ENCODE results near the gene SRGAP1.
"Not testable (repeated sequence)": the region's sequence is repeated elsewhere in the genome, so short reads cannot be mapped to it uniquely, and the experiment has no call there.

The SRGAP1 gene

DNA sequence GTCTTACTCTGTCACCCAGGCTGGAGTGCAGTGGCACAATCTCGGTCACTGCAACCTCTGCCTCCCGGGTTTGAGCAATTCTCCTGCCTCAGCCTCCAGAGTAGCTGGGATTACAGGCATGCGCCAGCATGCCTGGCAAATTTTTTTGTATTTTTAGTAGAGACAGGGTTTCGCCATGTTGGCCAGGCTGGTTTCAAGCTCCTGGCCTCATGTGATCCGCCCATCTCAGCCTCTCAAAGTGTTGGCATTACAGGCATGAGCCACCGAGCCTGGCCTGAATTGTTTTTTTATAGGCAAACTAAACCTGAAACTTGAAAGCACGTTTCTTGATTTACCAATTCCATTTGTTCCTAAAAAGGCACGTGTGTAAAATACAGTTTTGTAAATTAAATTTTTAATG lies 173.6 kb downstream of the SRGAP1 start:
- not testable (repeated sequence) for DNase-seq

DNA sequence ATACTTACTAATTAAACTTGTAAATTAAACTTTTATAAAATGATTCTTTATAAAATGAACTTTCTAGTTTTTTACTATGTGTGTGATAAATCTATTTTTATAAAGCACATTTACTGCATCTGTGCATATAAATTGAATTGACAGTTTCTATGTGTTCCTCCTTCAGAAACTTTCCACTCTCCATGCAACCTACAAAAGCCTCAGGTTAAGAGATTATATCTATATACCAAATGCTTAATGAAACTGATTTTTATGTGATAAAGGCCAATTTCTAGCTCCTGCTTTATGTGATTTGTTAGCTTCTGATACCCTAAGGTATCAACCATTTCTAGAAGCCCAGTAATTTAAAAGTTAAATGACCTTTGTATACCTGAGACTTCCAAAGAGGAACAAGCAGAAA lies 174.0 kb downstream of the SRGAP1 start:
- DNase-seq, result no peak

DNA sequence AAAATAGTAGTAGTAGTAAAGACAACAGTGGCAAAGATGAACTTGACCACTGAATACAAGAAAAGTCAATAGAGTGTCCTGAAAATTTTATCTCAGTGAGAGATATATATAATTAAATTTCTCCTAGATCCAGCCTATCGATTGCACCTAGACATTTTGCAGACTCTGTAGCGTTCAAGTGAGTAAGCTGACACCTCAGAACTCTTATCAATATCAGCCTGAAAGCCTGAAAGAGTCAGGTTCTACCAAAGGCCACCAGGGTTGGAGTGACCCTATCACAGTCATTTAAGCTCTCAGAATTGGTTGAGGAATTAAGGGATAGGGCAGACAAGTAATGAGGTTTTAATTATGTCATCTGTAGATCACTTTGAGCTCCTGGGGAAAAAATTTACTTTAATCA lies 174.6 kb downstream of the SRGAP1 start:
- DNase-seq, result no peak

DNA sequence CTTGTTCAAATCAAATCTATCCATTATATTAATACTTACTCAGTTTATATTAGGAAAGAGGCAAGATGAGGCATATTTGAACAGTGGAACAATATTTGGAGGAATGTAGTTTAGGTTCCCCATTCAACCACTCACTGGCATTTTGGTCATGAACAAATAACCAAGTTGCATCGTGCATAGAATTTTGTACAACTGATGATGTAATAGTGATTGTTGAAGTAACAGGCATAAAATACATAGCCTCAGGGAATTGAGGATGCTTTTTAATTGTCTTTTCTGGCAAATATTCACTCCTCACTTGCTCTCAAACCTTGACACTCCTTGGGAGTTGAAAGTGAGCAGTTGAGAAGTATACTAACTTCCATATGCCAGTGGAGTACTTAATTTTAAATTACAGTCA lies 175.2 kb downstream of the SRGAP1 start:
- no peak for DNase-seq

DNA sequence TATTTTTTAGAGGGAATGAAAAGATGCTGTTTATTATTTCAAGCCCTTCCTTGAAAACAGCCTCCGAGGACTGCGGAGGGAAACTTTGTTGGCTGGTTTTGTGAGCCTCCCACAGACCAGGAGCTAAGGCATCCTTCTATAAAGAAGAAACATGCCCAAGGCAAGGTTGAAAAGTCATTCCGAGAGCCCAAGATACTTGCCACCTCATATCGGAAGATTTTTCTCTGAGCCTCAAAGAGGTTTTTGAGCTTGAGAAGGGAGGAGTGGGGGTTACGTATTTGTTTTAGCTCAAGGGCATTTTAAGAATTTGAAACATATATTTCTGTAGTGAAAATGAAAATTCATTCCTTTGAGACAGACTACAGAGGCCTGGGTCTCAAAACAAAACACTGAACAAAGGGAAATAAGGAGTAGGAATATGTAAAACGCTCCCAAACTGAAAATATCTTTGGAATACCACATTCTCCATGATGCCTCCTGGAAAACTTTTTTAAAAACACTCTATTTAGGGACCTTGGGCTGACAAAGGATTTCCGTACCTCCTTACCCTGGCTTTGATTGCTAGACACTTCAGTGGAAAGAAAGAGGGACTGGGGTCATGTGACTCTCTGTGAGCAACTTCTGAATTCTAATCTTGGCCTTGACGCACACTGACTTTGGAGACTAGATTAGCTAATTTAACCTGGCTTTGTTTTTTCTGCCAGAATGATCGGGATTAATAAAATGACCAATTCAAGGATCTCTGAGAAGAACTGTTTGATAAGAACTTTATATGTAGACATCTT lies 180.9 kb downstream of the SRGAP1 start:
- DNase-seq, result no peak

DNA sequence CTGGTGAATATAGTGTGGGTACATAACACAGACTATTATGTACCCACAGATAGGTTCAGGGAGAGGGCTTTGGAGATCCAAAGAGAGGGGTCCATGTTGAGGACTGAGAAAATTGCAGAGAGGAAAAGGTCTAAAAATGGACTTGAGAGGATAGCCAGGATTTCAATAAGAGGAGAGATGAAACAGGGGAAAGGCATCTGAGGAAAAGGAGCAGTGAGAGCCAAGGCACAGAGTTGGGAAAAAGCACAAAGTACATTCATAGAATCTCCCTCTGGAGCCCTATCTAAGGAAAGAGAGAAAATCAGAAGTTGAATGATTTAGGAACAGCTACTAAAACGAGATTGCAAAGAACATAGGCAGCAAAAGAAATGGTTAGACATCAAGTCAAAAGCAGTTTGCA lies 182.8 kb downstream of the SRGAP1 start:
- DNase-seq, result no peak

DNA sequence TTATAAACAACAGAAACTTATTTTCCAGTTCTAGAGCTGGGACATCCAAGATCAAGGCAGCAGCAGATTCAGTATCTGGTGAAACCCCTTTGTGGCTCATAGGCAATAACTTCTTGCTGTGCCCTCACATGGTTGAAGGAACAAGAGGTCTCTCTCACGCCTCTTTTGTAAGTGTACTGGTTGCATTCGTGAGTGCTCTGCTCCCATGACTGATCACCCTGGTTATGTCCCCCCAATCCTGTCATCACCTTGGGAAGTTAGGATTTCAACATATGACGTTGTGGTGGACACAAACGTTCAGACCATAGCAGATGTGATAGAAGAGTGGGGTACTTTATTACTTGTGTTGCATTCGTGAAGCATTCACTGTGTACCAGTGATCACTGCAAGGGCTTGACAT lies 184.0 kb downstream of the SRGAP1 start:
- no peak for DNase-seq

DNA sequence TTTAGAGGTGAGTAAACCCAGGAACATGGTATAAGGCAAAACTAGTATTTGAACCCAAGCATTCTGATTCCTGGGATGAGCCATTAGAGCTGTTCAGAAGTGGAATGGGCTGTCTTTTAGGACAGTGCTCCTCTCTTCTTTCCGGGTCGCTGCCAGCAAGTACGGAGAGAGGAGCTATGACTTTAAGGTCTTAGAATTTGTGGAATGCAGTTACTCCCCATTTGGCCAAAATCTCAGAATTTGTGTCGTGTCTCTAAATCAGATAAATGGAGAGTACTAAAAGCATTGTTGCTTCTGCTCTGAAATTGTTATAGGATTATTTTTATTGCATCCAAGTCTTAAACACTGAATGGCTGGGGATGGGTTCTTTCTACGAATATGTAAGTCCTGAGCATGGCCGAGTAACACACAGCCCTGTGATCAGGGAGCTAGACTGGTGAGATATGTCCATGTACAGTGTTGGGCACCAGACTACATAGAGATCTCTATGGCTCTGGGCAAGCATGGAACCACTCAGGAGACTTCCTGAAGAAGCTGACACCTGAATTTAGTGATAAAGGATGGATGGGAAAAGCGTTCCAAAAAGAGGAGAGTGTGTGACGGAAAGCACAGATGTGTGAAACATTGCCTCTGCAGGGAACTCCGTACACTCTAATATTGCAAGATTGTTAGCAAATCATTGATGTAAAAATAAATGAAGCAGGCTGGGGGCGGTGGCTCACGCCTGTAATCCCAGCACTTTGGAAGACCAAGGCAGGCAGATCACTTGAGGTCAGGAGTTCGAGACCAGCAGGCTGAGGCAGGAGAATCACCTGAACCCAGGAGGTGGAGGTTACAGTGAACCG lies 184.7 kb downstream of the SRGAP1 start:
- no peak for DNase-seq

DNA sequence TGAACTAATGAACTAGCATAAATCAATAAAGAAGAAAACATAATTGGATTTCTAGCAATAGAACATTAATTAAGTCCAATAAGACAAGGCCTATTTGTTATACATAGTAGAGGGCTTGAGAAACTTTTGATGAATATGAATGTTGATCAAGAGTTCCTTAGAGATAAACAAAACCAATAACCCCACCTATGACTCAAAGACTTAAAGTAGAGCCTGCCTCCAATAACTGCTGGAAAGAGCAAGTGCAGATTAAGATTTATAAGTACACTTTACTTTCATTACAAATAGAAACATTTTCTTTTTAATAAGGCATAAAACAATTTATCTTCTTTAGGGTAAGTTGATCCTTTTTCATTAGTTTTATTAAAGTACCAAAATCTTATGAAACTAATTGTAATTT lies 185.7 kb downstream of the SRGAP1 start:
- no peak for DNase-seq

DNA sequence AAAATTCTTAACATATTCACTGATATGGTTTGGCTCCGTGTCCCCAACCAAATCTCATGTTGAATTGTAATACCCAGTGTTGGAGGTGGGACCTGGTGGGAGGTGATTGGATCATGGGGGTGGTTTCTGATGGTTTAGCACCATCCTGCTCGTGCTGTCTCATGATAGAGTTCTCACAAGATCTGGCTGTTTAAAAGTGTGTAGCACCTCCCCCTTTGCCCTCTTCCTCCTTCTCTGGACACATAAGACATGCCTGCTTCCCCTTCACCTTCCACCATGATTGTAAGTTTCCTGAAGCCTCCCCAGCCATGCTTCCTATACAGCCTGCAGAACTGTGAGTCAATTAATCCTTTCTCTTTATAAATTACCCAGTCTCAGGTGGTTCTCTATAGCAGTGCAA lies 189.6 kb downstream of the SRGAP1 start:
- DNase-seq, result not testable (repeated sequence)

DNA sequence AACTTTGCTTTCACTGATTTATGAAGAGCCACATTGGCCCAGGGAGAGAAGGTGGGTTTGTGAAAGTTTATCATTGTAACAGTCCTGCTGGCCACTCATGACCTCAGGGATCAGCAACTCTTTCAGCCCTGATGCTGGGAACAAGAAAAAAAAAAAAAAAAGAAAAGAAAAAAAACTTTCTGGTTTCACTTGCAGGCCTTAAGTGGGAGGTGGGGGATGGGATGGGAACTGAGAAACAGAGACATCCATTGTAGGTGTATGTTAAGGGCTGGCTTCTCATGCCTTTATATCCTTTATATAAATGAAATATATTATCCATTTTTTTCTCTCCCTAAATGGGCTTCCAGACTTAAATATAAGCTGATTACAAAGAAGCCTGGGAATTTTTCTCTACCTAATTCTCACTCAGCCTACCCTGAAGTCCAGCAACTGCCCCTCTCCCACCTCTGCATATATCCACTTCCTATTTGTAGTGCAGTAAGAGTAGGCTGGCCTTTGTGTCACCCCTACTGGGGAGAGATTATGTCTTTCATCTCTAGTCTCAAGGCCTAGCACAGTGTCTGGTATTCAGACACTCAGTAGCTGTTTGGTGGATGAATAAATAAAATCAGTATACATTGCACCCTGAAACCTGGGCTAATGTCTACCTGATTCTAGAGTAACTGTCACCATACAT lies 190.5 kb downstream of the SRGAP1 start:
- no peak for DNase-seq

DNA sequence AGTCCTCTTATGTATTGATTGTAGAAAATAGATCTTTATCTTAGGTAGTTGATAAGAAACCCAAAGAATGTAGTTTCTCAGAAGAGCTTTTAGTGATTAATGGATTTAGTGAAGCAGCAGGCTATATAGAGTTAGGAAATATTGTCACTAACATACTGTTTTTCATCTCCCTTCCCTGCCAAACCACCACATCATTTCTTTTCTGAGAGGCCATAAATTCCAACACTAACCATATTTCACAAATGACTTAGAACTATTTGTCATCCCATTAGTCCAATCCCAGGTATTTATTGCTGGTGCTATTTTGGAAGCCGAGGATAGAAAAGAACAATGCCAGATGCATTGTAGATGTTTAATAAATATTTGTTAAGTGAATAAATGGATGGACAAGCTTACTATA lies 191.9 kb downstream of the SRGAP1 start:
- no peak for DNase-seq

DNA sequence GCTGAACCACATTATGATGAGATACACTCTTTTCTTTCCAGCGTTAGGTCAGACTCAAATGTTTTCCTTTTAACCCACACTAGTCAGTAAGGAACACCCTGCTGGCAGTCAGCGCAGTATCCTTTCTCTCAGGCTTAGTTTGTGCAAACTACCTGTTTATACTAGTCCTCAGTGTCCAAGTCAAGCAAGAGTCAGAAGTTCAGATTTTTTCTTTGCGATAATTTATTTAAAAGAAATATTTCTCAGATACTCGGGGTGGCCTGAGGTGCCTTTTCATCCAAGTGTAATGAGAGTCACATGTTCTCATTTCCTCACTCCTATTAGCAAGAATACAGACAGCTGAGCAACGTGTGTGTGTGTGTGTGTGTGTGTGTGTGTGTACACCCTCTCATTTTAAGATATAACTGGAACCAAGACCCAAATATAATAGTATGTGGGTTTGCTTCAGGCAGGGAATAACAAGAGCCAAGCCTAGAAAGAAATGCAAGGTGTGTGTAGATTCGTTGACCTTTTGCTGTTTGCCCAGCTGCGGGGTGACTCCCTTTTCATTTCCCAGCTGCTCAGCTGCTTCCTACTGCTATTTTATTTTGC lies 194.9 kb downstream of the SRGAP1 start:
- no peak for DNase-seq

DNA sequence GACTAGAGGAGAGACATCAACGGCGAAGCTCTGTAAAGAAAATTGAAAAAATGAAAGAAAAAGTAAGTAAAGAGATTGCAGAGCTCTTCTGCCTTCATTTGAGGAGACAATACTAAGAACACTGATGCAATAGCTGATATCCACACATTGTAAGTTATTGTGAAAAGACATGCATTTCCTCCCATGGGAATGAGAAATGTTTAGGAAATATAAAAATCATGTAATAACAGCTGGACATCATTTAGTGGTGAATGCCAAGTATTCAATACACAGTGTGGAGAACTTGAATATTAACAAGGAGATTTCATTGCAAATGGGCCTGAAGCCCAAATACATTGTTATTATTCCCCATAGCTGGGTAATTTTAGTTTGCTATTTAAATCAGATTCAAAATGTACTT lies 198.4 kb downstream of the SRGAP1 start:
- DNase-seq, result no peak

DNA sequence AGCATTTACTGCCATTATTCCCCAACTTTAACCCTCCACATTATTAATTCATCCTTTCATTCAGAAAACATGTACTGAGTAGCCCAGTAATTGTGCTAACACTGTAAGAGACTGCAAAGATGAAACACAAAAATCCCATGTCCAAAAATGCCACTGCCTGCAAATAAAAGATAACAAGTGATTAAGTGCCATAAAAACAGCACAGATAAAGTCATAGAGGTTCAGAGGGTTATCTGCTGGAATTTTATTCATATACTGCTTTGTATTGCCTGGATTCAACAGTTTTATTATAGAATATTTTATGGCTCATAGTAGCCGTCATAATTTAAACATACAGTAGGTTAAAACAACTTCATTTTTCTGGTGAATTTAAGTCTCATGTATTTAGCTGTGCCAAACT lies 199.7 kb downstream of the SRGAP1 start:
- no peak for DNase-seq

DNA sequence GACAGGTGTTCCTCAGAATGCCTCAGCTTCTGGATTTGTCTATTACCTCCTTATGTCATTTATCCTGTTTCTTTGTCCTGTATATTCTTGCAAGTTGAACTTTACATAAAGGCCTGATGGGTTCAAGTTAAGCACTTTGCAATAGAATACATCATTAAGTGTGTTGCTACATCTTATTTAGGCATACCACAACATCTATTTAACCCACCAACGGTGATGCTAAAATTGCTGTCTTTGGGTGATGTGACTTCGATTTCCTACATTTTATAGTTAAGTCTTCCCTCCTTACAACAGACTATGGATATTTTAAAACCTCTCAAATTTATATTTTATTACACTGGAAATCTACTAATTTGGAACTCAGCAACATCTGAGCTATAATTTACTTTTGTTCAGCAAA lies 206.6 kb downstream of the SRGAP1 start:
- no peak for DNase-seq

DNA sequence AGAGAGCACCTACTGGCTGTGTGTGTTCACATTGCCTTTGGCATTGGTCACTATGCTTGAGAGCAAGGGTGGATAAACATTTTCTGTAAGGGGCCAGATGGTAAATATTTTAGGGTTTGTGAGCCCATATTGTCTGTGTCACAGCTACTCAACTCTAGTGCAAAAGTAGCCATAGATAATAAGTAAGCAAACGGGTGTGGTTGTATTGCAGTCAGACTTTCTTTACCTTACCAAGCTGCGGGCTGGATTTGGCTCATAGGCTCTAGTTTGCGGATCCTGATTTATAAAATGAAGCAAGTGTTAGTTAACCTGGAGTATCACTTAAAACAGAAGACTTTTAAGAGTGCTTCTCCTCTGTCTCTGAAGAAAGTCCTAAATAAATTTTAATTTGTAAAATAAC lies 208.6 kb downstream of the SRGAP1 start:
- DNase-seq, result no peak

DNA sequence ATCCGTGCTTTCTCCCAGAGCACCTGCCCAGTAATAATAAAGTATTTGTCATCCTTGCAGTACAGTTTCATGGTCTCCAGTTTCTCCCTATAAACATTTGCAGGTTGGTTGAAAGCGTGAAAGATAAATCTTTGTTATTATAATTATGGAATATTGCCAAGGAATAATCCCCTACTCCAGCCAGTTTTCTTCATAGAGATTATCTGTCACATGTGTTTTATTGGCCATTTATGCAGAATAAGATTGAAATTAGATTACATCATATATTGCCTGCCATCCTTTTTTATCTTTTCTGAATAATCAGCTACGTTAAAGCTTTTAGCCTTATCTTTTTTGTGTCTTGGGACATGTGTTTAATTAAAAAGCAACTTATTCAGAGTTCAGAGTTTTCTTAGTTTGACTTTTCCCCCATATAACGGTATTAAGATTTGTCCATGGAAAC lies 209.6 kb downstream of the SRGAP1 start:
- DNase-seq, result no peak

DNA sequence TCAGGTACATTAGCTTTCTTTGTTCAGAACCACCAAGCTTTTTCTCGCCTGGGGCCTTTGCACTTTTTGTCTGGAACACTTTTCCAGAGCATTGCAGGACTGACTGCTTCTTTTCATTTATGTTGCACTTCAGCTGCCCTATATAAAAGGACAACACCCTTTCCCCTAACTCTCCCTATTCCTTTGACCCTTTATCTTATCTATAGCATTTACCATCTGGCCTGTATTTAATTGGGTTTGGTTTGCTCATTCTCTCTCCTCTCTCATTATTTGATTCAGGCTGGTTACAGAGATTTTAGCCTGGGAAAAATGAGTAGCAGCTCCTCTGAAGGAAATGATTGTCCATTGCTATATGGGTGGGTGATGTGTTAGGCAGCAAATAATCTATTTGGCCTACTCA lies 212.2 kb downstream of the SRGAP1 start:
- DNase-seq, result no peak

DNA sequence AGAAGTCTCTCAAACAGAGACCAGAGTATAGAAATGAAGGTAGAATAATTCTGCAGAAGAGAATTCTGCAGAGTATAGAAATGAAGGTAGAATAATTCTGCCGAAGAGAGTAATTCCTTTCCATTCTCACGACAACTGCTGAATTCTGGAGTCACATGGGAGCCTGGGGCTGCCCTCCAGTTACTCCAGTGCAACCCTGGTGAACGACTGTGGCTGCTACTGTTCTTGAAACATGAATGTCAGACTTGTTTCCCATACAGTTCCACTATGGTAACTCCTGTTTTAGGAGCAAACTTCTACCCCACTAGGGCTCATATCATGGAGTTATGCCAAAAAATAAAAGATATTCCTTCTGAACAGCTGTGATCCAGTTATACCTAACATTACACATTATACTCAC lies 213.2 kb downstream of the SRGAP1 start:
- DNase-seq, result no peak

DNA sequence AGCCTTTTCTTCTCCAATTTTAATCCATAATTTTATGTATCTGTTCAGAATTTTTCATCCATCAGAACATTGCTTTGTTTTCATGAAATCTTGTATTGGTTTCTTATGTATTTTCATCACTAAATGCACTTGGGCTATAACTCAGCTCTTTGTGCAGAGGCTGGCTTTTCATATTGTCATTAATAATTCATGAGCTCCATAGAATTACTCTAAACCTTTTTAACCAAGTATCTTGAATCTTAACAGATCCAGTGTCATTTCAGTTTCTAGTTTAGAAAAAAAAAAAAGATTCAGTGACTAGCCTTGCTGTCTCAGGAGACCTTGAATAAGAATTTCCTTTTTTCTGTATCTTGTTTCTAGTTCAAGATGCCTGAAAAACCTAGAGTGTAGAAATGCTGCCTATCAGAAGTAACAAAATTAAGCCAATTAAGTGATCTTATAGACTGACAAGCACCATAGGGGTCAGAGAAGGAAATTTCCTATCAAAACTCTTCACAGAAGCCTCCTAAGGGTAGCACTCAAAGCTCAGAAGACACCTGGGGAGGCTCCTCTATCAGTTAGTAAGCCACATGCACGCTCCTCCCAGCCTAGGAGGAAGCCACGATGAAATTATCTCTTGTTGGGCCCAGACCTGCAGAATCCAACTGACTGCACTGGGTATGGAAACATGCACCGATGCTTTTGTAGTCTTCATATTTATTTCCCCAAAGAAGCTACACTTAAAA lies 214.2 kb downstream of the SRGAP1 start:
- DNase-seq, result no peak

DNA sequence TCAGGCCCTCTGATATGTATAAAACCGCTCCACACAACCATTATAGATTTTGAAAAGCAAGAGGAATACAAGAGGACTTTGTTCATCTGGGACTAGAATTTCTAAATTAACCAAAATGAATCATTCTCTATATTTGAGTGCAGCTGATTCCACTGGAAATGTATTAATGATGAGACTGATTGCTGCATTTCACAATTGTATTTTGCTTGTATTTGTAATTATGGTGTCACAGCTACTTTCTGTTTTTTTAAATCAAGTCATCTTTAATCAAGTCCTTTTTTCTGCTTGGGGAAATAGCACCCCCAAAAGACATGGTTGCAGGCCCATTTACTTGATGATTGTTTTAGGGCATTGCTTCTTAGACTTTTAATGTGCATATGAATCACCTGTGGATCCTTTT lies 215.2 kb downstream of the SRGAP1 start:
- no peak for DNase-seq
